Activated effector memory CD4-positive, alpha-beta T cell treated with anti-CD3 and anti-CD28 coated beads, Interleukin-2, amount 50 U/mL, for 16 hours (primary cell): Measurements from ENCODE around the gene PLCG1.
"Not testable (repeated sequence)": the region's sequence is repeated elsewhere in the genome, so short reads cannot be mapped to it uniquely, and the experiment has no call there.

Source experiments
- DNase-seq: peaks from one replicate; pipeline ENCODE4 v3.0.0-alpha.2; 2020

Gene PLCG1

GRCh38 chr20:41136680-41137613, at the start of gene PLCG1:
Gene PLCG1, plus strand, starts transcription at chr20:41137543. Its CDS starts 99 bp downstream, at chr20:41137642.
- peak; percentile 95 for DNase-seq

- no peak for DNase-seq
Observed at GRCh38 chr20:41087777-41088176, 49.6 kb upstream of the PLCG1 start.

- DNase-seq, result no peak
Observed at GRCh38 chr20:41089555-41089954, 47.8 kb upstream of the PLCG1 start.

GRCh38 chr20:41091927-41092326, 45.4 kb upstream of the PLCG1 start:
- no peak for DNase-seq

GRCh38 chr20:41094353-41095055, 42.8 kb upstream of the PLCG1 start:
- DNase-seq, result no peak

GRCh38 chr20:41095110-41095969, 42.0 kb upstream of the PLCG1 start:
- peak; percentile 83 for DNase-seq

GRCh38 chr20:41098703-41099250, 38.6 kb upstream of the PLCG1 start:
- DNase-seq, result no peak

GRCh38 chr20:41100001-41100480, 37.3 kb upstream of the PLCG1 start:
- DNase-seq, result no peak

GRCh38 chr20:41101660-41102059, 35.7 kb upstream of the PLCG1 start:
- DNase-seq, result no peak

- DNase-seq, result no peak
Observed at GRCh38 chr20:41108531-41108930, 28.8 kb upstream of the PLCG1 start.

GRCh38 chr20:41110012-41110411, 27.3 kb upstream of the PLCG1 start:
- DNase-seq, result no peak

GRCh38 chr20:41110930-41111577, 26.3 kb upstream of the PLCG1 start:
- DNase-seq, result no peak

- DNase-seq, result no peak
Observed at GRCh38 chr20:41111578-41111951, 25.8 kb upstream of the PLCG1 start.

- no peak for DNase-seq
Observed at GRCh38 chr20:41116282-41116956, 20.9 kb upstream of the PLCG1 start.

GRCh38 chr20:41118159-41118558, 19.2 kb upstream of the PLCG1 start:
- DNase-seq, result not testable (repeated sequence)

GRCh38 chr20:41118632-41119031, 18.7 kb upstream of the PLCG1 start:
- no peak for DNase-seq

- DNase-seq, result no peak
Observed at GRCh38 chr20:41119614-41120561, 17.5 kb upstream of the PLCG1 start.

GRCh38 chr20:41121399-41121798, 15.9 kb upstream of the PLCG1 start:
- no peak for DNase-seq

- DNase-seq, result no peak
Observed at GRCh38 chr20:41123631-41124030, 13.7 kb upstream of the PLCG1 start.

GRCh38 chr20:41124451-41125094, 12.8 kb upstream of the PLCG1 start:
- DNase-seq, result peak; percentile 41
